A549 treated with CpdA at 1 μM for 4 hours (cell line): Measurements from ENCODE around the gene IFNA5. TPM values are rescaled to one million over a fixed set of nuclear protein-coding genes. Genes with fewer than 3 reads are reported as not detected.

Experiments
- total RNA-seq: library from RNA; stranded (reverse); fragments of 200-300 nt; extraction: Qiagen RNA extraction; gene quantifications from 5 replicates; pipeline ENCODE4 v1.2.3, GENCODE V29; 2022; ENCODE audit warnings: low read depth

IFNA5 gene
- total RNA-seq: not detected in 5 replicates

DNA sequence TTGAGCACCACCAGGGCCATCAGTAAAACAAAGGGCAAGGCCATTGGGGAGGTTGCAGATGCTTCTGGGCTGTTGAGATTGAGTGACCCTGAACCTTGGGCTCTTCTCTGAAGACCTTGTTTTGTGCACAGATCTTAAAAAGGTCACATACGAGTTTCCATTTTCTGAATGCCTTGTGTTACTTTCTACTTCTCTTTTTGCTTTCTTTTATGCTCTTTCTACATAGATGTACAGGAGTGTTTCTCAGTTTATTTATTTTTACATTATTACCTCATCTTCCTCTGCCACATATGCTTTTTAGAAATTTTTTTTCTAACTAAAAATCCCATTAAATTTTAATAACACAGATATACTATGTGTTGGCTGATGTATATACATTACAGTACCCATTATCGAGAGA is at the start of gene IFNA5:
Gene IFNA5 (minus strand): TSS at position 101 of the 400 bp plus-strand sequence. CDS start 57 bp downstream, at position 44.

DNA sequence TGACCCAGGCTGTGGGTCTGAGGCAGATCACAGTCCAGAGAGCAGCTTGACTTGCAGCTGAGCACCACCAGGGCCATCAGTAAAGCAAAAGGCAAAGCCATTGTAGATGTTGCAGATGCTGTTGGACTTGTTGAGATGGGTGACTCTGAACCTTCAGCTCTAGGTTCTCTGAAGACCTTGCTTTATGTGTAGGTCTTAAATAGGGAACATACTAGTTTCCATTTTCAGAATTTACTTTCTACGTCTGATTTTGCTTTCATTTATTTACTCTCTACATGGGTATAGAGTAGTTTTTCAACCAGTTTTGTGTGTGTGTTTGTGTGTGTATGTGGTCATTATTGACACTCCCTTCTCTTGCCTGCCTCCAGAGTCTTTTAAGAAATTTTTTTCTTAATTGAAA is 45.7 kb upstream of the IFNA5 start, which contains the start of gene IFNA6:
Gene IFNA6 (minus strand): TSS at position 101 of the 400 bp plus-strand sequence. CDS start 0 bp downstream, at position 101.

DNA sequence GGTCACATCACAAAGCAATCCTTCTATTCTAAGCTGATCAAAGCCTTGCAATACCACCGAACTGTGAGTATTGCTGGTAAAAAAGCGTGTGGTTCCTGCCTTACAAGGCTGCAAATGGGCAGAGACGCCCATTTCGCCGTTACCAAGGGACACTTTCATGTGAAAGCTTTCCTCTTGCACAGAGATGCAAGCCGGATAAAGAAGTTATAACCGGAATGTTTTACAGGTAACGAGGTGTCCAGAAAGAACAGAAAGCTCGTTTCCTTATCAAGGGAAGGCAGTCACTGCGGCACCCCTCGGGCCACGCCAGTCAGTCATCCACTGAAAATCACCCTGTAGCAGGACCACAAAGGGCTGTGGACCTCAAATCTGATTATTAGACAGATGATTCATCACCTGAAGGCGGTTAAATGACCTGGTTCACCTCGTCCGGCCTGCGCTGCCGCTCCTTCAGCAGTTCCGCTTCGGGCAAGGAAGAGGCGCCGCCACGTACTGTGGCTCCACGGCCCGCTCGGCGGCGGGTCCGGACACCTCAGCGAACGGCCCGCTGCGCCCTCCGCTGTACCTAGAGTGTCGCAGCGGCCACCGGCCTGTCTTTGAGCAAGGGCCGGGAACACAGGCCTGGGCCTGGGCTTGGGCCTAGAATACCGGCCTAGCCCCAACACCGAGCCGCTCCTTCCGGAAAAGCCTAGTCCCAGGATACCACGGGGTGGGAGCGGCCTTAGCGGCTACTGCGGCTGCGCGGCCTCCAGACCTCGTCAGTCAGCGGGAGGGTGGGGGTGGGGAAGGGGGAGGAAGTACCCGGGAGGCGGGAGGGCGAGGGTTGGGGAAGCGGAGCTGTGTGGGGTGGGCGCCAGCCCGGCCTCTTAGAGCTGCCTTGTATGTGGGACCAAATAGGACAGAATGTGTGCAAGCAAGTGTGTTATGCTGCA is 29.9 kb upstream of the IFNA5 start, which contains the start of gene KLHL9:
Gene KLHL9 (minus strand): TSS at position 704 of the 932 bp plus-strand sequence. CDS start 545 bp downstream, at position 159.

Other genes with a start within 250 kb of the IFNA5 start
- gene IFNB1, start 227.4 kb downstream of the IFNA5 start, total RNA-seq: not detected in 5 replicates
- gene IFNW1, start 163.5 kb downstream of the IFNA5 start, total RNA-seq: not detected in 5 replicates
- not detected in 5 replicates for gene IFNA21, start 138.7 kb downstream of the IFNA5 start, total RNA-seq
- gene IFNA4, start 117.7 kb downstream of the IFNA5 start, total RNA-seq: not detected in 5 replicates
- gene IFNA7, start 103.1 kb downstream of the IFNA5 start, total RNA-seq: not detected in 5 replicates
- not detected in 5 replicates for gene IFNA10, start 98.2 kb downstream of the IFNA5 start, total RNA-seq
- not detected in 5 replicates for gene IFNA16, start 88.0 kb downstream of the IFNA5 start, total RNA-seq
- gene IFNA17, start 77.1 kb downstream of the IFNA5 start, total RNA-seq: not detected in 5 replicates
- not detected in 5 replicates for gene IFNA14, start 65.3 kb downstream of the IFNA5 start, total RNA-seq
- 14.4 to 18.7 TPM (median 16.7 TPM) in 5 replicates for gene KLHL9, start 30.1 kb upstream of the IFNA5 start, total RNA-seq
- not detected in 5 replicates for gene IFNA6, start 45.6 kb upstream of the IFNA5 start, total RNA-seq
- gene IFNA13, start 62.7 kb upstream of the IFNA5 start, total RNA-seq: not detected in 5 replicates
- gene IFNA2, start 80.1 kb upstream of the IFNA5 start, total RNA-seq: not detected in 5 replicates
- not detected in 5 replicates for gene IFNA8, start 103.8 kb upstream of the IFNA5 start, total RNA-seq
- gene IFNA1, start 135.1 kb upstream of the IFNA5 start, total RNA-seq: not detected in 5 replicates
- gene IFNE, start 177.0 kb upstream of the IFNA5 start, total RNA-seq: 1.6 to 3.3 TPM (median 2.3 TPM) in 5 replicates